Measurements from ENCODE around the gene CNOT1. TPM values are rescaled to one million over a fixed set of nuclear protein-coding genes. Genes with fewer than 3 reads are reported as not detected.

CNOT1 gene
- total and polyA plus RNA-seq, 4 donors, result 34.0 to 131 (median 78.5) TPM

DNA sequence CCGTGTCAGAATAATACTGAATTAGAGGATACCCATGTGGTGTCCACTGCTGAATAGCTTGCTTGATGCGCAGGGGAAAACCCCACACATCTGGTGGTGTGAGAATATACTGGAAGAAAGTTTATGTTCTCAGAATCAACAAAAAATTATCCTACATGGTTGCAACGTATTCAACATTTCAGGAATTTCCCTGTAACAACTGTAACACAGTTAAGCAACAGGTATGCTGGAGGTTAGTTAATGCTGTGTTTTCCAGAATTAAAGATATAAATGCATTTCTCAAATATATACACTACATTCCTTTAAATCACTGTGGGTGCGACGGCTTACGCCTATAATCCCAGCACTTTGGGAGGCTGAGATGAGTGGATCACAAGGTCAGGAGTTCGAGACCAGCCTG is 5.4 kb downstream of the CNOT1 start:
- Histone ChIP-seq H3K9me3 (ENCODE audit: control insufficient read depth in 4 of 4, low read length in 3 of 4) (no peaks in the 10 kb centered on the region), H3K27ac (ENCODE audit: low read depth in 1 of 2, low read length in 2 of 2) (no peak overlapping the region), H3K4me3 (ENCODE audit: low read depth in 1 of 3, low read length in 3 of 3) (no peak overlapping the region), H3K36me3 (ENCODE audit: control insufficient read depth in 4 of 4, insufficient read depth in 3 of 4, low read depth in 1 of 4, low read length in 3 of 4) (peaks cover 3 to 24% (median 13%) of the 10 kb centered on the region in 4 donors), H3K9ac (ENCODE audit: low read depth in 1 of 2, low read length in 2 of 2) (no peak overlapping the region), H3K27me3 (ENCODE audit: control insufficient read depth in 4 of 4, insufficient read depth in 4 of 4, low read length in 3 of 4) (no peaks in the 10 kb centered on the region), H3K4me1 (ENCODE audit: control insufficient read depth in 4 of 4, insufficient read depth in 4 of 4, low read length in 3 of 4) (peaks cover 0 to 14% (median 9%) of the 10 kb centered on the region in 4 donors)
- no peak for DNase-seq (ENCODE audit: low spot score)
- TF ChIP-seq YY1 (IDR thresholded peaks at IDR 0.05) (no peak), FOXA1 (IDR thresholded peaks at IDR 0.05) (no peak), EGR1 (IDR thresholded peaks at IDR 0.05; ENCODE audit: low read depth in 2 of 2) (no peak), FOXA2 (IDR thresholded peaks at IDR 0.05) (no peak)
- TF ChIP-seq, protein P1, sequence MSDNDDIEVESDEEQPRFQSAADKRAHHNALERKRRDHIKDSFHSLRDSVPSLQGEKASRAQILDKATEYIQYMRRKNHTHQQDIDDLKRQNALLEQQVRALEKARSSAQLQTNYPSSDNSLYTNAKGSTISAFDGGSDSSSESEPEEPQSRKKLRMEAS (IDR thresholded peaks at IDR 0.05), result no peak
- 93% methylated on average over 7 of the region's 7 CpGs for WGBS

DNA sequence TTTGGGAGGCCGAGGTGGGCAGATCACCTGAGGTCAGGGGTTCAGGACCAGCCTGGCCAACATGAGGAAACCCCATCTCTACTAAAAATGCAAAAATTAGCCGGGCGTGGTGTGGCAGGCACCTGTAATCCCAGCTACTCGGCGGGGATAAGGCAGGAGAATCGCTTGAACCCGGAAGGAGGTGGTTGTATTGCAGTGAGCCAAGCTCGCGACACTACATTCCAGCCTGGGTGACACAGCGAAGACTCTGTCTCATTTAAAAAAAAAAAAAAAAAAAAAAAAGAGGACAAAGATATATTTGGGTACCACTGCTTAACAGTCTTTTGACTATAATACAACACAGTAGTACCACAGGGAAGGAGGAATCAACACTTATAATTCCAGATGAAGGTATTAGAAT is 9.2 kb downstream of the CNOT1 start:
- DNase-seq (ENCODE audit: low spot score), result no peak
- Histone ChIP-seq H3K9ac (ENCODE audit: low read depth in 1 of 2, low read length in 2 of 2) (no peak overlapping the region), H3K4me3 (ENCODE audit: low read depth in 1 of 3, low read length in 3 of 3) (no peak overlapping the region), H3K27ac (ENCODE audit: low read depth in 1 of 2, low read length in 2 of 2) (no peak overlapping the region), H3K27me3 (ENCODE audit: control insufficient read depth in 4 of 4, insufficient read depth in 4 of 4, low read length in 3 of 4) (no peaks in the 10 kb centered on the region), H3K36me3 (ENCODE audit: control insufficient read depth in 4 of 4, insufficient read depth in 3 of 4, low read depth in 1 of 4, low read length in 3 of 4) (peaks cover 3 to 34% (median 21%) of the 10 kb centered on the region in 4 donors), H3K9me3 (ENCODE audit: control insufficient read depth in 4 of 4, low read length in 3 of 4) (no peaks in the 10 kb centered on the region), H3K4me1 (ENCODE audit: control insufficient read depth in 4 of 4, insufficient read depth in 4 of 4, low read length in 3 of 4) (no peaks in the 10 kb centered on the region)
- TF ChIP-seq HNF4G (IDR thresholded peaks at IDR 0.05), result no peak
- TF ChIP-seq RXRA (IDR thresholded peaks at IDR 0.05), result no peak
- no peak for TF ChIP-seq RAD21 (IDR thresholded peaks at IDR 0.05)
- no peak for TF ChIP-seq TAF1 (conservative IDR thresholded peaks at IDR 0.05)
- no peak for TF ChIP-seq GABPA (IDR thresholded peaks at IDR 0.05 in 1 of 2, conservative IDR thresholded peaks at IDR 0.05 in 1 of 2)
- no peak for TF ChIP-seq EGR1 (IDR thresholded peaks at IDR 0.05; ENCODE audit: low read depth in 2 of 2)
- TF ChIP-seq SP1 (IDR thresholded peaks at IDR 0.05), result no peak
- no peak for TF ChIP-seq FOXA1 (IDR thresholded peaks at IDR 0.05)
- TF ChIP-seq NR2F2 (IDR thresholded peaks at IDR 0.05), result no peak
- no peak for TF ChIP-seq JUND (IDR thresholded peaks at IDR 0.05)
- TF ChIP-seq, protein P2, sequence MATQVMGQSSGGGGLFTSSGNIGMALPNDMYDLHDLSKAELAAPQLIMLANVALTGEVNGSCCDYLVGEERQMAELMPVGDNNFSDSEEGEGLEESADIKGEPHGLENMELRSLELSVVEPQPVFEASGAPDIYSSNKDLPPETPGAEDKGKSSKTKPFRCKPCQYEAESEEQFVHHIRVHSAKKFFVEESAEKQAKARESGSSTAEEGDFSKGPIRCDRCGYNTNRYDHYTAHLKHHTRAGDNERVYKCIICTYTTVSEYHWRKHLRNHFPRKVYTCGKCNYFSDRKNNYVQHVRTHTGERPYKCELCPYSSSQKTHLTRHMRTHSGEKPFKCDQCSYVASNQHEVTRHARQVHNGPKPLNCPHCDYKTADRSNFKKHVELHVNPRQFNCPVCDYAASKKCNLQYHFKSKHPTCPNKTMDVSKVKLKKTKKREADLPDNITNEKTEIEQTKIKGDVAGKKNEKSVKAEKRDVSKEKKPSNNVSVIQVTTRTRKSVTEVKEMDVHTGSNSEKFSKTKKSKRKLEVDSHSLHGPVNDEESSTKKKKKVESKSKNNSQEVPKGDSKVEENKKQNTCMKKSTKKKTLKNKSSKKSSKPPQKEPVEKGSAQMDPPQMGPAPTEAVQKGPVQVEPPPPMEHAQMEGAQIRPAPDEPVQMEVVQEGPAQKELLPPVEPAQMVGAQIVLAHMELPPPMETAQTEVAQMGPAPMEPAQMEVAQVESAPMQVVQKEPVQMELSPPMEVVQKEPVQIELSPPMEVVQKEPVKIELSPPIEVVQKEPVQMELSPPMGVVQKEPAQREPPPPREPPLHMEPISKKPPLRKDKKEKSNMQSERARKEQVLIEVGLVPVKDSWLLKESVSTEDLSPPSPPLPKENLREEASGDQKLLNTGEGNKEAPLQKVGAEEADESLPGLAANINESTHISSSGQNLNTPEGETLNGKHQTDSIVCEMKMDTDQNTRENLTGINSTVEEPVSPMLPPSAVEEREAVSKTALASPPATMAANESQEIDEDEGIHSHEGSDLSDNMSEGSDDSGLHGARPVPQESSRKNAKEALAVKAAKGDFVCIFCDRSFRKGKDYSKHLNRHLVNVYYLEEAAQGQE (IDR thresholded peaks at IDR 0.05), result no peak
- TF ChIP-seq, protein P3, sequence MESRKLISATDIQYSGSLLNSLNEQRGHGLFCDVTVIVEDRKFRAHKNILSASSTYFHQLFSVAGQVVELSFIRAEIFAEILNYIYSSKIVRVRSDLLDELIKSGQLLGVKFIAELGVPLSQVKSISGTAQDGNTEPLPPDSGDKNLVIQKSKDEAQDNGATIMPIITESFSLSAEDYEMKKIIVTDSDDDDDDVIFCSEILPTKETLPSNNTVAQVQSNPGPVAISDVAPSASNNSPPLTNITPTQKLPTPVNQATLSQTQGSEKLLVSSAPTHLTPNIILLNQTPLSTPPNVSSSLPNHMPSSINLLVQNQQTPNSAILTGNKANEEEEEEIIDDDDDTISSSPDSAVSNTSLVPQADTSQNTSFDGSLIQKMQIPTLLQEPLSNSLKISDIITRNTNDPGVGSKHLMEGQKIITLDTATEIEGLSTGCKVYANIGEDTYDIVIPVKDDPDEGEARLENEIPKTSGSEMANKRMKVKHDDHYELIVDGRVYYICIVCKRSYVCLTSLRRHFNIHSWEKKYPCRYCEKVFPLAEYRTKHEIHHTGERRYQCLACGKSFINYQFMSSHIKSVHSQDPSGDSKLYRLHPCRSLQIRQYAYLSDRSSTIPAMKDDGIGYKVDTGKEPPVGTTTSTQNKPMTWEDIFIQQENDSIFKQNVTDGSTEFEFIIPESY (IDR thresholded peaks at IDR 0.05), result no peak
- TF ChIP-seq, protein P1 (IDR thresholded peaks at IDR 0.05), result no peak
- TF ChIP-seq HNF4A (conservative IDR thresholded peaks at IDR 0.05), result no peak
- TF ChIP-seq, protein P4, sequence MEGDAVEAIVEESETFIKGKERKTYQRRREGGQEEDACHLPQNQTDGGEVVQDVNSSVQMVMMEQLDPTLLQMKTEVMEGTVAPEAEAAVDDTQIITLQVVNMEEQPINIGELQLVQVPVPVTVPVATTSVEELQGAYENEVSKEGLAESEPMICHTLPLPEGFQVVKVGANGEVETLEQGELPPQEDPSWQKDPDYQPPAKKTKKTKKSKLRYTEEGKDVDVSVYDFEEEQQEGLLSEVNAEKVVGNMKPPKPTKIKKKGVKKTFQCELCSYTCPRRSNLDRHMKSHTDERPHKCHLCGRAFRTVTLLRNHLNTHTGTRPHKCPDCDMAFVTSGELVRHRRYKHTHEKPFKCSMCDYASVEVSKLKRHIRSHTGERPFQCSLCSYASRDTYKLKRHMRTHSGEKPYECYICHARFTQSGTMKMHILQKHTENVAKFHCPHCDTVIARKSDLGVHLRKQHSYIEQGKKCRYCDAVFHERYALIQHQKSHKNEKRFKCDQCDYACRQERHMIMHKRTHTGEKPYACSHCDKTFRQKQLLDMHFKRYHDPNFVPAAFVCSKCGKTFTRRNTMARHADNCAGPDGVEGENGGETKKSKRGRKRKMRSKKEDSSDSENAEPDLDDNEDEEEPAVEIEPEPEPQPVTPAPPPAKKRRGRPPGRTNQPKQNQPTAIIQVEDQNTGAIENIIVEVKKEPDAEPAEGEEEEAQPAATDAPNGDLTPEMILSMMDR (IDR thresholded peaks at IDR 0.05; ENCODE audit: low read depth, low read length, missing input control), result no peak
- TF ChIP-seq, protein P5, sequence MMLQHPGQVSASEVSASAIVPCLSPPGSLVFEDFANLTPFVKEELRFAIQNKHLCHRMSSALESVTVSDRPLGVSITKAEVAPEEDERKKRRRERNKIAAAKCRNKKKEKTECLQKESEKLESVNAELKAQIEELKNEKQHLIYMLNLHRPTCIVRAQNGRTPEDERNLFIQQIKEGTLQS (IDR thresholded peaks at IDR 0.05), result no peak
- no peak for TF ChIP-seq YY1 (IDR thresholded peaks at IDR 0.05)
- no peak for TF ChIP-seq FOXA2 (IDR thresholded peaks at IDR 0.05)
- WGBS, result 95% methylated on average over 10 of the region's 10 CpGs

Measured in liver (tissue), 9 donors.